GM21360 (cell line): ENCODE data around the gene SLCO2A1.
A peak's percentile ranks its signal among the peaks of the same experiment; 100 is the strongest.

Experiments used
- ATAC-seq: cut with Tn5 transposase; IDR thresholded peaks from one replicate; pipeline ENCODE4 v1.9.1; 2021; ENCODE audit warnings: mild to moderate bottlenecking, moderate library complexity; ENCODE audit not compliant: unreplicated experiment

SLCO2A1 gene

GRCh38 chr3:133888726-133889340, 140.9 kb downstream of the SLCO2A1 start:
- ATAC-seq: no peak

- ATAC-seq: no peak
Measured at GRCh38 chr3:133887803-133888703, 141.7 kb downstream of the SLCO2A1 start.

- no peak for ATAC-seq
Measured at GRCh38 chr3:133887074-133887802, 142.5 kb downstream of the SLCO2A1 start.

- ATAC-seq: no peak
Measured at GRCh38 chr3:133886031-133886722, 143.5 kb downstream of the SLCO2A1 start.

GRCh38 chr3:133884887-133885711, 144.6 kb downstream of the SLCO2A1 start:
- ATAC-seq: no peak

- no peak for ATAC-seq
Measured at GRCh38 chr3:133884054-133884886, 145.5 kb downstream of the SLCO2A1 start.

GRCh38 chr3:133883641-133884040, 146.1 kb downstream of the SLCO2A1 start:
- ATAC-seq: no peak

- ATAC-seq: no peak
Measured at GRCh38 chr3:133882986-133883586, 146.6 kb downstream of the SLCO2A1 start.

GRCh38 chr3:133881939-133882825, 147.5 kb downstream of the SLCO2A1 start:
- no peak for ATAC-seq

GRCh38 chr3:133881492-133881891, 148.2 kb downstream of the SLCO2A1 start:
- no peak for ATAC-seq

GRCh38 chr3:133880886-133881455, 148.8 kb downstream of the SLCO2A1 start:
- no peak for ATAC-seq

- peak; percentile 48 for ATAC-seq
Measured at GRCh38 chr3:133880287-133880686, 149.4 kb downstream of the SLCO2A1 start.

GRCh38 chr3:133878518-133878917, 151.2 kb downstream of the SLCO2A1 start:
- ATAC-seq: no peak
